GM18951 (cell line): Measurements from ENCODE around the gene CALHM5.

Experiments
- POLR2A ChIP-seq: IDR thresholded peaks from 4 replicates; pipeline ENCODE4 v1.6.1; 2011; ENCODE audit warnings: mild to moderate bottlenecking; ENCODE audit not compliant: insufficient read length, insufficient read depth; ENCODE audit errors: extremely low read depth
- in situ Hi-C: fragments of 300-500 bp; cut with MboI; formaldehyde crosslinking; loops from one replicate; pipeline ENCODE4 v1.12.0; 2022; ENCODE audit warnings: low sequenced_read_pairs, mixed read lengths, inconsistent platforms; ENCODE audit not compliant: unreplicated experiment

Gene CALHM5

DNA sequence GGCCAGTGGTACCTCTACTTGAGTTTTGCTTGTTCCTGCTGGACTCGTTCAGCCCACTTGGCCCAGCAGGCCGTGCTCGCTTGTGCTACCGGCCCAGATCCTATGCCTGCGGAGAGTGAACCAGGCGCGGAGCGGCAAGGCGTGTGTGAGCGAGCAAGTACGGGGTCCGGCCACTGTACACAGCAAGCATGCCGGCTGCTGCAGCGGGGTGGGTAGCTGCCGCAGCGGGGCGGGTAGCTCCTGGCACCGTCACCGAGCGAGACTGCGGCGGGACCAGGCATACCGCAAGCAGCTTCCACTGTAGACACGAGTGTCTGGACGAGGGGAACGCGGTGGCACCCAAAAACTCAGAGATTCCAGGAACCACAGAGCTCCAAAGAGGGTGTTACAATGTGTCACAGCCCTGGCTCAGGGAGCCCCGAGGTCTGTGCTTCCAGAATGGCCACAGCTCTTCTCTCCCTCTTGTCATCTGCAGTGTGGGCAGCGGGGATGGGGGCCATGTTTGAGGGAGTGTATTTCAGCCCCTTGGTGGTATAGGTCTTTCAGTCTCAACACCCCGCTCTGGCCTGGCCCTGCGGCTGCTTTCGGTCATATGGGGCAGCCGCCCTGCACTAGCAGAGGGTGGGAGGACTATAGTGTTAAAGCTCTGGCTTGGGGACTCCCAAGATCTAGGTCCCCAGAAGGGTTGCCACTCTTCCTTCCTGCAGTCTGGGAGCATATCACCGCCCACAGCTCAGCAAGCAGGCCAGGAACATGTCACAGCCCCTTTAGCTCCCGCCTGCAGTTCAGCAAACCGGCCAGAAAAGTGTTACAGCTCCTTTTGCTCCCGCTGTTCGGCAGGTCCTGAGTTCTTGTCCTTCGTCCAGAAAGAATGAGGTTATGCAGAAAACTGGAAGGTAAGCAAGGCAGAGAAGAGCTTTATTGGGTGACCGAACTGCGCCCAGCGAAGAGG is 53.8 kb downstream of the CALHM5 start:
- in situ Hi-C loops: loop anchor here (25.0 kb wide), 1 partner anchor 553 kb away; no protein-coding TSS in a partner anchor
- TF ChIP-seq POLR2A: no peak

GRCh38 chr6:116568111-116568510 is 56.7 kb downstream of the CALHM5 start:
- no peak for TF ChIP-seq POLR2A
- in situ Hi-C loops: loop anchor here (25.0 kb wide), 1 partner anchor 556 kb away; no protein-coding TSS in a partner anchor

GRCh38 chr6:116568821-116569755 is 57.6 kb downstream of the CALHM5 start:
- TF ChIP-seq POLR2A: no peak
- in situ Hi-C loops: loop anchor here (25.0 kb wide), 1 partner anchor 557 kb away; no protein-coding TSS in a partner anchor

DNA sequence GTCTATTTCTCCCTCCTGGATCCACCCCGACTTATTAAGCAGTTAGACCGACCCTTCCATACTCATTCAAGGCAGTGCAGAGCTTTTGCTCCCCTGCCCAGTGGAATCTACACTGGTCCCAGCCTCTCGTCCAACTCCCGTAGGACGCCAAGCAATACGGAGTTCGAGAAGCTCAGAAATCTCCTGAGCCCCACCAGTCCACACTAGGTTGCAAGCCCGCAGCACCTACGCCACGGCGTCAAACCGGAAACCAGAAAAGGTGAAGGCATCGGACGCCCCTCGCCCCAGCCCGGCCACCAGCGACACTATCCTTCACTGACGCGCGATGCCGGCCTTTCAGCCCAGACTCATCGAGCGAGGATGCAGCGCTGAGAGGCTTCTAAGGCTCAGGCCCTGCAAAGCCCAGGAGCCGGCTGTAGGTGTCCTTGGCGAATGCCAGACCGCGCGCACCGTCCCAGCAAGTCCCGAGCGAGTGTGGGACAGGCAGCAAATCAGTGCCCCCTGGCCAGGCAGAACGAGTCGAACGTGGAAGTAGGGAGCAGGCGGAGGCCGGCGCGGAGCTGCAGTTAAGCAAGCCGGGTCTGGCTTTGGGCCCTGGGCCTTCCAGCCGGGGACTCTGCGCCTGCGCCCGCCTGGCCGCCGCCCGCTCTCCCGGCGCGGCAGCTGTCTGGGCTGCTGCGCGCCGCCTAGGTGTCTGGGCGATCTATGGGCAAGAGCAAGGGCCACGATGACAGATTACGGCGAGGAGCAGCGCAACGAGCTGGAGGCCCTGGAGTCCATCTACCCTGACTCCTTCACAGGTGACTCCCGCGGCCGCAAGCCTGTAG is 59.6 kb downstream of the CALHM5 start, which contains the start of gene RWDD1:
RWDD1 (plus strand) TSS at position 649 of the 827 bp plus-strand sequence; CDS start at position 728, 79 bp downstream.
- peak; percentile 89 for TF ChIP-seq POLR2A
- in situ Hi-C loops: loop anchor here (25.0 kb wide), 1 partner anchor 559 kb away; no protein-coding TSS in a partner anchor

GRCh38 chr6:116571683-116572000 is 60.2 kb downstream of the CALHM5 start:
- TF ChIP-seq POLR2A: no peak
- in situ Hi-C loops: loop anchor here (25.0 kb wide), 1 partner anchor 559 kb away; no protein-coding TSS in a partner anchor

DNA sequence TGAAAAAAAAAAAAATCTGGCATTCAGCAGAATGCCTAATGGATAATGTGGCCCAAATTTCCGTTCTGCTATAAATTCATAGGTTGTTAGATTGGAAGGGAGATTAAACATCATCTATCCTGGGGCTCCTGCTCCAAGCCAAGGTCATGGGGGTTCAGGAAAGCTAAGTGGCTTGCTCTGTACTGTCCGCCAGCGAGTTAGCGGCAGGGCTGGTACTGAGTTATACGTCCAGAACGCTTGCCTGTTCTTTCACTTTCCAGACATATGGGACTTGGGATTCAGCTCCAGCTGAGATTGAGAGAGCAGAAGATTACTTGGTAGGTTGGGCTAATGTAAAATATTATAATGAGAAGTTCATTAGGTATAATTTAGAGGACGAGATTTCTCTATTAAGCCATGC is 60.7 kb downstream of the CALHM5 start:
- TF ChIP-seq POLR2A: no peak
- in situ Hi-C loops: loop anchor here (25.0 kb wide), 1 partner anchor 560 kb away; no protein-coding TSS in a partner anchor
